ENCODE results near the gene MDGA2.

Gene MDGA2

DNA sequence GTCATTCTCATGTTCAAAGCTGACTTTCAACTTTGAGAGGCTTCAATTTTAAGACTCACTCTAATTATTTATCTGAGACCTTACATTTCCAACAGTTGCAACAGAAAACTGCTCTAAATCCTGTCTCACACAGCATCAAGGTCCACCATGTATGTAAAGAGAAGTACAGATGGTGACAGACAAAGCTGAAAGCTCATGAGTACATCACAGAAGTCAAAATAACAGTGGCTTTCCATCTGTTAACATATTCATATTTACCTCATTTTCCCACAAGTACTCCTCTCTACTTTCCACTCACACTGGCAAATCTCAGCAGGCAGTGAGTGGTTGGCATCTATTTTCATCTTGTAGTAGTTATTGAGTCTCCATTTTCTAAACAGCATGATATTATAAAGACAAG, 192.0 kb downstream of the MDGA2 start:
- no peak for DNase-seq

GRCh38 chr14:47471075-47471474, 204.3 kb downstream of the MDGA2 start:
- no peak for DNase-seq

GRCh38 chr14:47466916-47467315, 208.5 kb downstream of the MDGA2 start:
- DNase-seq: no peak

DNA sequence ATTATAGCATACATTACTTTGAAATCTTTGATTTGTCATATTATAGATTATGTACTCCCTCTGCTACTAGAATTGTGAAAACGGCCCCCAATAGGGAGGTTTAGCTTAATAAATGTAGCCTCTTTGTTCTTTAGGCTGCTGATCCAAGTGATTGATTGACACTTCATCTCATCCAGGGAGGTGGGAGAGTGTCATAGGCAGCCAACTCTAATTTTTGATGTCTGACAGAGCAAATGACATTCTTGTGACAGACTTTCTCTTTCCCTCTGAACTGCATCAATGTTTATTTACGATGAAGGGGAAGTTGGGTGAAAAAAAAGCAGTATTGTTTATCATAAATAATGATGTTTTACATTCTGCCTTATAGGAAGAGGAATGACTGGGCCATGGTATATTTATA, 221.4 kb downstream of the MDGA2 start:
- DNase-seq: no peak

DNA sequence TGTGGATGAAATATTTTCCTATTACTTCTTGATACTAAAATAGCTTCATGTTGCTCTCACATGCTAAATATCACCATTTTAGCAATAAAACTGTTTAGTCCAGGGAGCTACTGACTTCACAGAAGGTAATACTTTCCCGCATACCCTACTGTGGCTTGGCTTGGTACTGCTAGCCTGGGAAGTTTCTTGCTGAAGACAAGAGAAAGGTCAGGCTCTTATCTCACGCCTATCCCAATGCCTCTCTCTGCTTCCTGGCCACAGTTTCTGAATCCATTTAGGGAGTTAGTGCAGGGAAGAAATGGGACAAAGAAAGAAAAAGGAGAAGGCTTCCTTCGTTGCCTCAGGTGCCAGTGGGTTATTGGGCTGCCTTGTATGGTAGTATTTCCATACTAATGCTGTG, 228.3 kb downstream of the MDGA2 start:
- DNase-seq: no peak

DNA sequence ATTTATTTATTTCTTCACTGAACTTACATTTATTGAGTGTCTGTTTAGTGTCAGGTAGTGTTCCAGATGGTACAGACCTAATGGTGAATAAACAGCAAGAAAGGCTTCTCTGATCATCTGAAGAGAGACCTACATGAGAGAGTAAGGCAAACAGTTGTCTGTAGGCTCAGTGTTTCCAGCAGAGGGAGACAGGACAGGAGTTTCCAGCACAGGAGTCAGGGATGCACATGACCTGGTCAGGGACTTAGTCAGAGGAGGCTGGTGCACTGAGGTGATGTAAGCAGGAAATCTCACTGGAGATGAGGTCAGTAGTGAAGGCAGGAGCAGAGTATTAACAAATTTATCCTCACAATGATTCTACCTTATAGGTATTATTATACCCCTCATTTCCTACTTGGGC, 233.2 kb downstream of the MDGA2 start:
- no peak for DNase-seq

- no peak for DNase-seq
Observed at GRCh38 chr14:47439953-47440352, 235.5 kb downstream of the MDGA2 start.

DNA sequence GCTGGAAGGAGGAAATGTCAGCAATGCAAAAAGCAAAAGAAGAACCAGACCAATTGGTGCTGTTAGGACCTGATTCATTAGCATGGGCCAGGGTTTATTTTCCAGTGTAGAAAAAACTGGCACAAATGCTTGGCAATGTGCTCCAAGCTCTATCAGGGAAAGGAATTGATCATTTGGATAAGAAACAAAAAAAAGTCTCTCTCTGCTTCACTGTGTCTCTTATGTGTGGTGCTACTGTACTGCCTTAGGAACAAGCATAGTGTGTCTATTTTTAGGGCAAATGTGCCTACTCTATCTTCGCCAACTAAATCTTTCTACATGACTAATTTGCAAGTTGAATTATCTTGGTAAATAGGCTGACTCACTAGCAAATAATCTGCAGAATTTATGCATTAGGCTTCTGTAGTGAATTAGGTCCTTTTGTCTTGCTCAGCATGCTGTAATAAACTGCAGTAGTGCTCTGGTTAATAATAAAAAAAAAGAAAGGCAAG, 236.7 kb downstream of the MDGA2 start:
- peak; percentile 27 to 78 for DNase-seq

DNA sequence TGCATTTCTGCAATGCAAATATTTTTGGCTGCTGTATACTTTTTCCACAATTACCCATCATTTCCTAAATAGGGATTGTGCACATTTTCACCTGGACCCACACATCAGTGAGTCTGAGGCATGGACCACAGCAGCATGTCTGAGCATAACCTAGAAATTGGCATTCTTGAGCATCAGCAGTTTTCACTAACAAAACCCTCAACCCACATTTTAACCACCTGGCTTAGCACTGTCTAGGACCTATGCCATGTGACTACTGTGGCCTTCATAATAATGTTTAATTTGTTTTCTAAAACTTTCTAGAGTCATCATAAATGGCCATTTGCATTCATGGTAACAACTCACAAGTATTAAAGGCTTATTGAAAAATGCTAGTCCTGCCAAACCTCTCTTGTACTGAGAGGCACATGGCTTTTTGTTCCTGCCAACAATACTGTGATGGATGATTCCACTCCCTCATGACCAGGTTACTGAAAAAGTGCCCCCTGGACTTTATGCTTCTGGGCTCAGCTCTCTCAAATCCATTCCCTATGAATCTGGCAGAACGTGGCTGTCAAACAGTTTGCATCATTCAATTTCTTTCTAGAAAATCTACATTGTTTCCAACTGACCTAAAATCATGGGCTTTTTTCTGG, 240.0 kb downstream of the MDGA2 start:
- peak in 1 of 2 donors; percentile 53 for DNase-seq

DNA sequence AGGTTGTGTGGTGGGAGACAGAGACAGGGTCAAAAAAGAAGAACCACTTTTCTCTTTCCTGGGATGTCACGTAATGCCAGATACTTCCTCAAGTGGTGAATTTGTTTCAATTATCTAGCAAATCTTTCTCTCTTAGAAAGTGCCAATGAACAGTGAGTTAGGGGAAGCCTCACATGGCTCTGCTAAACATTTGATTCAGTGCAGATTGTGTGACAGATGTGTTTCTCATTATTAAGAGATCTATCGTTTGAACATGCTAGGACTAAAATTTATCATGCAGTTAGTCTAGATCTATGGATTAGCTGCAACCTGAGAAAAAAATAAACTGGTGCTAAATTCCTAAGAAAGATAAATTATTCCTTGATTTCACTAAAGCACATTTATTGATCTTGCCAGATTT, 247.8 kb downstream of the MDGA2 start:
- DNase-seq: no peak

GRCh38 chr14:47425302-47425701, 250.1 kb downstream of the MDGA2 start:
- no peak for DNase-seq

- no peak for DNase-seq
Observed at GRCh38 chr14:47422191-47422590, 253.2 kb downstream of the MDGA2 start.

DNA sequence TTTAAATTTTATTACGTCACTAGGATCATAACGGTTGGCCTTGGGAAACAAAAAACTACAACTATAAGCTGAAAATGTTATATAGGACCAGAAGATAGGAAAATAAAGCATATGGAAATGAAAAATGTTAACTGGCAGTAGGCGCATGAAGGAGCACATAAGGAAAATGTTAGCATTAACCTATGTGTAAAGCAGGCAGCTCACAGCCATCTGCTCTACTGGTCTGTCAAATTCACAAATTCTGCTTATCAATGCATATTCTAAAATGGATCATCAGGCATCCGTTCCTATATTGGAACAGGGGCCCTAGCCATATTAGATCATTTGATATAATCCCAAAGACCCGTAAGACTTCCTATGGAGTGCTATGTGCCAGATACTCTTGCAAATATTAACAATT, 263.9 kb downstream of the MDGA2 start:
- DNase-seq: no peak

DNA sequence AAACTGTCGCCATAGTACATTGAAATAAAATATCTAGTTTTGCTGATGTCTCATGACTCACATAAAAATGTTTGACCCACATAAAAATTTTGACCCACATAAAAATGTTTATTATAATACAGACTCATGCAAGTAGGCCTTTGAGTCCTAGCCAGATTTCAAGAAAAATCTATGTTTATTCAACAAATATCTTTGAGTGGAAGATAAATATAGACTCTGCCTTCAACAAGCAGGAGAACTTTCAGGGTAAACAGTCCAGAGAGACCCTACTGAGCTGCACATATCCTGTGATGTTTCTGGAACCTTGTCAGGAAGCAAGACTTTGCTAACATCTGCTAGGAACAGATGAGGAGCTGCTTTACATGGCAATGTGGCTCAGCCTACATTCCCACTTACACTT, 283.1 kb downstream of the MDGA2 start:
- DNase-seq: no peak

- no peak for DNase-seq
Observed at GRCh38 chr14:47390831-47391504, 284.4 kb downstream of the MDGA2 start.

DNA sequence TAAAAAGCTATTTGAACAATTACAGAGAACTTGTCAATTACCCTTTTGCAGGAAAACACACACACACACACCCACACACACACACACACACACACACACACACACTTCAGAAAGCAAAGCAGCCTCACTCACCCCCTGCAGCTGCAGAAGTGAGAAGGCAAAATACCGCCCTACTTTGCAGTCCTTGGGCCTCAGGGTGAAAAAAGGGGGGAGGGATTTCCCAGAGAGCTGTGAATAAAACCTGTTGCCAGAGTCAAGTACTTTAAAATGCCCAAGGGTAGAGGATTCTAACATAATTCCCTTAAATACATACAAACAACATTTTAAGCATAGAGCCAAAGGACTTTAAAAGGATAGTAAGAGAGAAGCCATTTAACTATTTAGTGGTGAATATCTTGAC, 285.9 kb downstream of the MDGA2 start:
- DNase-seq: no peak

- no peak for DNase-seq
Observed at GRCh38 chr14:47366006-47366405, 309.4 kb downstream of the MDGA2 start.

DNA sequence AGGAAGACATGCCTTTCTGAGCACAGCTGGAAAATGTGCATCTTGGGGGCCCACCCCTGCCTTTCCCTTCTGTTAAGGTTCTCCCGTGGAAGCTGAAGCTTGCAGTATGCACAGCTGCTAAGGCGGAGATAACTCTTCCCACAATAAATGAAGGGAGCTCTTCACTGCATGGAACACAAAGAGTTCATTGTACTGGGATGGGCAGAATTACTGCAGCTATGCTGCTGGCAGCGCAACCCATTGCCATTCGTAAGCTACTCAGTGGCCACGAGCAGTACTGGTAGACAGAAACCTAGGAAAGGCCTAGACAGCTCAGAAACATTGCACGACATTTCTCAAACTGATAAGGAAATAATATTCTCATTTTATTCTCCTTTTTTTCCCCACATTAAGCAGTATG, 310.2 kb downstream of the MDGA2 start:
- DNase-seq: peak; percentile 62 to 90

DNA sequence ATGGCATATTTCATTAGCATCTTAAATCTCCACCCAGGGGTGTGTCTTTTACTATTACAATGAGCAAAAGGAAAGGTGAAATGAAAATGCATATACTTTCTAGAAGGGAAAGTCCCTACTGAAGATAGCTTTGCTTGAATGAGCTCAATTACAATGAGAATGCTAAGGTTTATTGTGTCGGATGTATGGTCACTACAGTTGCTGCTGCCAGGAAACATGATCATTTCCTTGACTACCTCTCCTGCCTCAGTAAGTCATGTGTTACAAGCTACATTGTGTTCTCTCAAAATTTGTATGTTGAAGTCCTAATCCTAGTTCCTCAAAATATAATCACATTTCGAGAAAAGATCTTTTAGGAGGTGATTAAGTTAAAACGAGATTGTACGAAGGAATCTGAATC, 322.2 kb downstream of the MDGA2 start:
- no peak for DNase-seq

DNA sequence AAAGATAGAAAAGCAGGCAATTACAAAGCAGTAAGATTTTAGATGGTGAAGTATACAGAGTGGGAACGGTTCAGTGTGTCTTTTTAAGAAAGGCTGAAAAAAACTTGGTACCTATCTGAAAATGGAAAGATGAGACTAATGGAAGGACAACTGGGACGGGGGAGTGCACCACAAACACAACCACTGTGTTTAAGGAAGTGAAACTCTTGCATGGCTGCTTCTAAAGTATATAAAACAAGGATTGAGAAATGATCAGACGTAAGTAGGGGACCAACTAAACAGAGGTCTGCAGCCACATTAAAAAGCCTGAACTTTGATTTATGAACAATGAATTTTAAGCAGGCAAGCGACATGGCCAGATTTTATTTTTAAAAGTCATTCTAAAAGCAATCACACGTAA, 328.6 kb downstream of the MDGA2 start:
- DNase-seq: no peak

DNA sequence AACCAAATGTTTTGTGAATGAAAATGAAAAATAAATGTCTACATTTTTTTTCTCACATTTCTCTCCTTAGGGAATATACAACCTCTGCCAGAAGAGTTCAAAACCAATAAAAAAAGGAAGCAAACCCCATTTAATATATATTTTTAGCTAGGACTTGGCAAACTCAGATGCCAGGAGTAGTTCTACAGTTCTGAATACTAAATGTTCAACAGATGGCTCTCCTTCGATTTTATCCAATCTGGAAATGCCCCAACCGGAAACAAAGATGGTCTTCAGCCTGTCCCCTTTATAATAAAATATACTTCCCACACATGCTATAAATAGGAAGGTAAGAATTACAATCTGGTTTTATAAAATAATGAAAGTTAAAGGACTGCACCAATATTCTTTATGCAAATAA, 330.4 kb downstream of the MDGA2 start:
- no peak for DNase-seq

DNA sequence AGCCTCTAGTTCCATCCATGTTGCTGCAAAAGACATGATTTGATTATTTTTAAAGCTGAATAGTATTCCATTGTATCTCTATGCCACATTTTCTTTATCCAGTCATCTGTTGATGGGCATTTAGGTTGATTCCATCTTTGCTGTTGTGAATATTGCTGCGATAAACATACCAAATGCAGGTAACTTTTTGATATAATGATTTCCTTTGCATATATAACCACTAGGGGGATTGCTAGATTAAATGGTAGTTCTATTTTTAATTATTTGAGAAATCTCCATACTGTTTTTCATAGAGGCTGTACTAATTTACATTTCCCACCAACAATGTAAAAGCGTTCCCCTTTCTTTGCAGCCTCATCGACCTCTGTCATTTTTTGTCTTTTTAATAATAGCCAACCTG, 342.5 kb downstream of the MDGA2 start:
- DNase-seq: no peak

- peak in 1 of 2 donors; percentile 4 for DNase-seq
Observed at GRCh38 chr14:47332106-47332505, 343.3 kb downstream of the MDGA2 start.

DNA sequence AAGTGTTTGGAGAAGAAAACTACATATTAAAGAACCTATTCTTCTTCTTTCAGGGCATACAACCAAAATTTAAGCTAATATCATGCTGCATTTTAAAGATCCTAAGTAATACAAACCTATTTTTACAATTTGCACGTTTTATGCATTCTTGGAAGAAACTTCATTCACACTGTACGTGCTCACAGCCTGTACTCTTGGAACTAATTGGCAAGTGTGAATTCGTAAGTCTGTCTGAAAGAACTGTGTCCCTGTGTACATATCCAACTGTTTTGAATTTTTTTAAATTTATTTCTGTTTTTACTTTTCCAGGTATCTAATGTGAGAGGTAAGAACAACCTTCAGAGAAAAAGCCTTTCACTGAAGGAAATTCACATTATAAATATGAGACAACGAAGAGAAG, 347.0 kb downstream of the MDGA2 start:
- DNase-seq: no peak

- DNase-seq: no peak
Observed at GRCh38 chr14:47327336-47327735, 348.1 kb downstream of the MDGA2 start.
